Suppressor macrophage treated with lipopolysaccharide for 4 hours (primary cell): ENCODE data around the gene TAF10.

Experiments
- DNase-seq: peaks from one replicate; pipeline ENCODE4 v3.0.0-alpha.2; 2020

The TAF10 gene

DNA sequence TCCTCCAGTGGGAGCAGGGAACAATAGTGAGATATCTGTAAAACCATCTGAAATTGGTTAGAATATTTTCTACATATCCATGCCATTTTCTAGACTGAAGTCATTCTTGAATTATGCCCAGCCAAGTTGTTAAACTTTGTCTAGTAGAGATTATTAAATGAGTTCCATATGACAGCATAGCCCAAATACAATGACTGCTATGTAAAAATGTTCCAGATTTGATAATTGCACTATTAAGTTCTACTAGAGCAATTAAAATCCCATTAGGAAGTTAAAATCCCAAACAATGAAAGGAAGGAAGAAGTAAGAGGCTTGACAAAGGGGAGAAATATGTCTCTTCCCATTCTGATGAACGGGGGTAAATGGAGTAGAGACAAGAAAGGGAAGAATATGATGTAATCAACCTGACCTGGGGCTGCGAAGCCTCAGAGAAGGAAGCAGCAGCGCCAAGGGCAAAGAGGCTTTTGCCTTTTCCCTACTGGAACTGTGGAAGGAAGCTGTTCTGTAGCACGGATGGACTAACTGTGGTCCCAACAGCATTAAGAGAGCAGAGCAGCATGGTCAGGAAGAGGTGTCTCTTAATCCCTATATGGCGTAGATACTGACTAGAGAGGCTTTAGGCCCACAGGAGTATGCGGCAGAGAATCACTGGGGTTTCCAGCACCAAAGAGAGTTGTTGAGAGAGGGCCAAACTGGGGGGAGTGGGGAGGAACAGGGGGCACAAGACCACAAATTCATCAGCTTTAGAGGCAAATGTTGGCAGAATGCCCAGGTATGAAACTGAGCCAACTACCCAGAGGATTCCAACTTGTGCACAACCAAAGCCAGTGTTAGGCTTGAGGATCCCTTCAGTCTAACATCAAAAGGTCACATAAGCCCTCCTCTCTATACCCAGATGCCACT is 35.3 kb downstream of the TAF10 start:
- DNase-seq: peak; percentile 3

- DNase-seq: no peak
Measured at GRCh38 chr11:6574816-6575715, 37.0 kb downstream of the TAF10 start.

- DNase-seq: no peak
Measured at GRCh38 chr11:6572215-6572614, 39.8 kb downstream of the TAF10 start.

DNA sequence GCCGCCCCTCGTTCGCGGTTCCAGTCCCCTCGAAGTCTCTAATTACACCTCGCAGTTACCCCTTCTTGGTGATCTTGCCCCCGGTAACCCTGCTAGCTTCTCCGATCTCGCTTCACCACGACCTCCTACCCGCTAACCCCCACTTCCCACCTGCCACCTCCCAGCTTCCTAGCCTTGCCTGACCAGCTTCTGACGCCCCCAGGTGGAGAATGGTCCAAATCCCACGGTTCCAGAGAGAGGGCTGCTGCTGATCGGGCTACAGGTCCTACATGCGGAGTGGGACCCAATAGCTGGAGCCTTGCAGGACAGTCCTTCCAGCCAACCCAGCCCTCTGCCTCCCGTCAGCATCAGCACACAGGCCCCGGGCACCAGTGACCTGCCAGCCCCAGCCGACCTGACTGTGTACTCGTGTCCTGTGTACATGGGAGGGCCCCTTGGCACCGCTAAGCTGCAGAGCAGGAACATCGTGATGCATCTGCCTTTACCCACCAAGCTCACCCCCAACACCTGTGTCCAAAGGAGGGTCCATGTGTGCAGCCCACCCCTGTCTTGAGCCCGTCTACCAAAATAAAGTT is 40.5 kb downstream of the TAF10 start:
- DNase-seq: no peak

- DNase-seq: no peak
Measured at GRCh38 chr11:6570691-6571427, 41.2 kb downstream of the TAF10 start.

DNA sequence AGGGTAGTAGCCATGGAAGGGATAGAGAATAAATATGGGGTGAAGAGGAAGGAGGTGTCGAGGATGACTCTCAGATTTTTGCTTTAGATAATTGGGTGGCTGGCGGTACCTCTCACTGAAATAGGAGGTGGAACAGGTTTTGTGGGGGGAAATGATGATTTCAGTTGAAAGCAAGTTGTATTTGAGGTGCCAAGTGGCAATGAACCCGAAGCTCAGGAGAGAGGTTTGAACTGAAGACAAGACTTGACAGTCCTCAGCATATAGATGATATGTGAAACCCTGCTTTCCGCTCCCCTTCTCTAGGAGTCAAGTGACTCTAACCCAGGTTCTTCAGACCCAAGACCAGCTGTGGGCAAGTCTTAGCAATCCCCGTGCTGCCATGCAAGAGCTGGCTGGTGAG is 42.3 kb downstream of the TAF10 start:
- DNase-seq: no peak

GRCh38 chr11:6568191-6568918 is 43.7 kb downstream of the TAF10 start:
- DNase-seq: no peak

GRCh38 chr11:6567371-6567745 is 44.7 kb downstream of the TAF10 start:
- DNase-seq: no peak

- no peak for DNase-seq
Measured at GRCh38 chr11:6566704-6567370, 45.2 kb downstream of the TAF10 start.

- no peak for DNase-seq
Measured at GRCh38 chr11:6565988-6566703, 45.9 kb downstream of the TAF10 start.

- DNase-seq: no peak
Measured at GRCh38 chr11:6565325-6565724, 46.7 kb downstream of the TAF10 start.

DNA sequence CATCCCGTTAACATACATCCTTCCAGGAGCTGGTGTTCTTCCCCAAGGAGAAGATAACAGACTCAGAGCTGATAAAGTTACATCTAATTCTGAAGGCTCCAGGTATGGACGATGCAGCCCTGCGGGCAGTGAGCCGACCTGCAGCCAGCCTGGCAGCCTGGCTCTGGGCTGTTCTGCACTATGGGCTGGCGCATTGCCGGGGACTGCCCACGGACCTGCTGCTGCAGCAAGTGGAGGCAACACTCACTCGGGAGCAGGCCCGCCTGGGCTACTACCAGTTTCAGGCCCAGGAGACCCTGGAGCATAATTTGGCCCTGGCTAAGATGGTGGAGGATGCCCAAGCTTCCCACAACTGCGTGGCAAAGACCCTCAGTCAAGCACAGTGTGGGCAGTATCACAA is 48.3 kb downstream of the TAF10 start:
- no peak for DNase-seq

GRCh38 chr11:6563121-6563619 is 48.8 kb downstream of the TAF10 start:
- no peak for DNase-seq

GRCh38 chr11:6561288-6561687 is 50.7 kb downstream of the TAF10 start:
- DNase-seq: no peak
